GM21576 (cell line): ENCODE data around the gene RALGDS.

Experiments
- ATAC-seq: cut with Tn5 transposase; IDR thresholded peaks from one replicate; pipeline ENCODE4 v1.9.1; 2021; ENCODE audit warnings: mild to moderate bottlenecking, moderate library complexity; ENCODE audit not compliant: unreplicated experiment

RALGDS gene

DNA sequence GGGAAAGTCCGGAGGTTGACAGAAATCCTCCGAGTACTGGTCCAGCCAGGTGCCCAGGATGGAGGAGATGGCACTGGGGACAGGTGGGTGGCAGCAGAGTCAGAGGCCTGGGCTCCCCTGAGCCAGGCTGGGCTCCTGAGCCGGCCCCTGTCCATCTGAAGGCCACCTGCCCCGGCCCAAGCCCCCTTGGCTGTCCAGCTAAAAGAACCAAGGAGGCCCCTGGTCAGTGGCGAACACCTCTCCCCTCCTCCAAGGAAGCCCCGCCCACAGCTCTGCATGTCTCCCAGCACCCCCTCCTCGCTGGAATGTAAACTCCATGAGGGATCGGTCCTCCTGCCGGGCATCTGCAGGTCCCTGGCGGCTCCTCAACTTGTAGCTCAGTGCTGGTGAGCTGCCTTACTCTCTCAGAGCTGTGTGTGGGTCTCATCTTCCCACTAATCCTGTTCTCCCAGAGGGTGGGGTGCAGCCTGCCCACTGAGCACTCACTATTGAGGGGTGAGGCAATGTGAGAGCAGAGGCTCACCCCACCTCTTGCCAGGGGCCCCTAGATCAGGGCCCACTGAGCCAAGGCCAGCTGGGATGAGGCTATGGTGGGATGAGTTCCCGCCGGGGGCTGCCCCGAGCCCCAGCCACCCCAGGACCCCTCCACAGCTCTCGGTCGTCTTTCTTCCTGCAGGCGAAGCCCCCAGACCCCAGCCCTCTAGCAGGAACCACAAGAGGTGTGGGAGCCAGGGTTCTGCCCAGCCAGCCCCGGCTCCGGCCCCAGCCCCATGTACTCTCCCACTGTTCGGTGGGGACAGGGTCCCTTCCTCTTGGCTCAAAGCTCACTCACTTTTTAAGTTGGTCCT is 12.0 kb downstream of the RALGDS start:
- ATAC-seq: no peak

GRCh38 chr9:133107961-133108793 is 12.9 kb downstream of the RALGDS start:
- ATAC-seq: no peak

GRCh38 chr9:133107245-133107722 is 13.8 kb downstream of the RALGDS start:
- ATAC-seq: no peak

- no peak for ATAC-seq
These were observed 14.4 kb downstream of the RALGDS start for GRCh38 chr9:133106511-133107244.

- ATAC-seq: no peak
These were observed 15.6 kb downstream of the RALGDS start for GRCh38 chr9:133105461-133105770.

DNA sequence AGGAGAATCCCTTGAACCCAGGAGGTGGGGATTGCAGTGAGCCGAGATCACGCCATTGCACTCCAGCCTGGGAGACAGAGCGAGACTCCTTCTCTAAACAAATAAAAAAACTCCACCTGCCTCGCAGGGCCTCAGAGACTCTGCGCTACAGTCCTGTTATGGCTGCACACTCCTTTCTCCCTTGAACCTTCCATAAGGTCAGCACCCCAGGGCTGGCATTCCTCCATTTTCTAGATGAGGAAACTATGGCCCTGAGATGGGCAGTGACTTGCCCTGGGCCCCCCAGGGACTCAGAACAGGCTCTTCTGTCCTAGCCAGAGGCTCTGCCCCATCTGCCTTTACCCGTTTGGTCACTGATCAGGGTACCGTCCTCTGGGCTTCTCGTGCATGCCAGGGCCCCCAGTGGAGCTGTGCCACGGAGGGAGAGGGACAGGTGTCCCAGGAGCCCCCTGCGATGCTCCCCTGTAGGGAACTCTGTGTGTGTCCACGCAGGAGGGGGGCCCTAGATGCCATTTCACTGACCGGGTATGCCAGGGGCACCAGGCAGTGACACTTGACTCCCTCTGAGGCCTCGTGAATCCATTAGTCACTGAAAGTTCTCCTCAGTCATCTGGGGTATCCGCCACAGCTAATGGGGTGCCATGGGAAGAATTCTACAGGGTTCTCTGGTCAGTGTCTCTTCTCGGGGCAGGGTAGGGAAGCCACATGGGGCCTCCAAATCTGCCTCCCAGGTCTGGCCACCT is 16.2 kb downstream of the RALGDS start:
- no peak for ATAC-seq

GRCh38 chr9:133103987-133104505 is 17.0 kb downstream of the RALGDS start:
- no peak for ATAC-seq

DNA sequence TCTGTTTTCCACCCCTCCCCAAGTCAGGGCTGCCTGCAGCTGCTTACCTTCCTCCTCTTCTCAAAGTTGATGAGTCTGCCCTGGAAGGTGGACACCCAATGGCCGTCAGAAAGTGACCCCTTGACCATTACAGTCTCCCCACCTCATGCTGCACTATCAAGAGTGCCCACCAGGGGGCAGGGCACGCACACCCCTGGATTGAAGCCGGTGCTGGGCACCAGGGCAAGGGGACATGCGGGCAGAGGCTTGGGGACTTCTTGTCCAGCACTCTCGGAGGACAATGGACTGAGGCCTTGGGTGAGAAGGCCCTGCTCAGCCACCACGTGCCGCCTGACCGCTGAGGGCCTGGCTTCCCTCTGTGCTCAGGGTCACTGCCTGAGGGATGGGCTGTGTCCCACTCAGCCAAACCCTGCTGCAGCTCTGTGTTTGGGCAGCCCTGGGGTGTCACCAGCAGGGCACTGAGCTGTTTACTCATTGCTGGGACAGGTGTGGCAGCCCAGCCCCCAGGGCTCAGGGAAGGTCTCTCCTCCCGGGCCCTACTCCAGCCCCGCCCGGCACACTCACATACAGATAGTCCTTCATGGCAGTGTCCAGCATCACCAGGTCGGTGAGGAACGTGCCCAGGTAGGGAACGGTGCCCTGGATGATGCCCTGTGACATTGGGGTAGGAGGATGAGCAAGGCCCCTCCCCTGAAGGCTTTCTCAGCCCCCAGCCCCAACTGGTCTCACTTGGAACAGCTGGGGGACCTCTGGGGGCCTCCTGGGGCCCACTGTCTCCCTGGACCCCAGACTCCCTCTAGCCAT is 17.7 kb downstream of the RALGDS start:
- no peak for ATAC-seq

DNA sequence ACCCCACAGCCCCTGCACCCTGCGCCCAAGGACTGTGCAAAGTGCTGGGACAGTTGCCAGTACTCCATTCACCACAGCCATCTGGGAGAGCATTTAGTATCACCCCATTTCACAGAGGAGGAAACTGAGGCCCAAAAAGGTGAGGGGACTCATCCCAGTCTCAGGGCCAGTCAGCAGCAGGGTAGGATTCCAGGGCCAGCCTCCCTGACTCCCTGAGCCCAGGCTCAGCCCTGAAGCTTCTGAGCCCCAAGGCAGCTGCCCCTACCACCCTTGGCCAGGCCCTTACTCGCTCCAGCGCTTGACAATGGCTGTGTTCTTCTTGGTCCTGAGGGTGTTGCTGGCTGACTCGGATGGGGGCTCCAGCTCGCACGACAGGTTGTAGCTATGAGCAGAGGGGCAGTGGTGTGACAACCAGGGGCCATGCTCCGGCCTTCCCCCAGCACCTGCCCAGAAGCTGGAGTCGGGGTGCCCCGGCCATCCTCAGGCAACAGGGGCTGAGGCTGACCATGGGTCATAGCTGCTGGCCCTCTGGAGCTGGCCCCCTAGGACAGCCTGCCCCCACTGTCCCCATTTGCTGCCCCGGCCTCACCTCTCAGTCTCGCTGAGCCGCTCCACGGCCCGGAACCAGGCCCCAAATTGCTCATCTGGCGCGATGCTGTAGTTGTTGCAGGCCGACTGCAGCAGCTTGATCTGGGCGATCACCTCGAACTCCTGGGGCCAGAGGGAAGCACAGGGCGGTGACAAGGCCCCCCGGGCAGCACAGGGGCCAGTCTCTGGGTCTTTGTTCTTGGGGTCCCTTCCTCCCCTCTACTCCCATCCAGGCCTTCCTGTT is 18.6 kb downstream of the RALGDS start:
- no peak for ATAC-seq

GRCh38 chr9:133101356-133102189 is 19.5 kb downstream of the RALGDS start:
- no peak for ATAC-seq

GRCh38 chr9:133100506-133101355 is 20.3 kb downstream of the RALGDS start:
- no peak for ATAC-seq

DNA sequence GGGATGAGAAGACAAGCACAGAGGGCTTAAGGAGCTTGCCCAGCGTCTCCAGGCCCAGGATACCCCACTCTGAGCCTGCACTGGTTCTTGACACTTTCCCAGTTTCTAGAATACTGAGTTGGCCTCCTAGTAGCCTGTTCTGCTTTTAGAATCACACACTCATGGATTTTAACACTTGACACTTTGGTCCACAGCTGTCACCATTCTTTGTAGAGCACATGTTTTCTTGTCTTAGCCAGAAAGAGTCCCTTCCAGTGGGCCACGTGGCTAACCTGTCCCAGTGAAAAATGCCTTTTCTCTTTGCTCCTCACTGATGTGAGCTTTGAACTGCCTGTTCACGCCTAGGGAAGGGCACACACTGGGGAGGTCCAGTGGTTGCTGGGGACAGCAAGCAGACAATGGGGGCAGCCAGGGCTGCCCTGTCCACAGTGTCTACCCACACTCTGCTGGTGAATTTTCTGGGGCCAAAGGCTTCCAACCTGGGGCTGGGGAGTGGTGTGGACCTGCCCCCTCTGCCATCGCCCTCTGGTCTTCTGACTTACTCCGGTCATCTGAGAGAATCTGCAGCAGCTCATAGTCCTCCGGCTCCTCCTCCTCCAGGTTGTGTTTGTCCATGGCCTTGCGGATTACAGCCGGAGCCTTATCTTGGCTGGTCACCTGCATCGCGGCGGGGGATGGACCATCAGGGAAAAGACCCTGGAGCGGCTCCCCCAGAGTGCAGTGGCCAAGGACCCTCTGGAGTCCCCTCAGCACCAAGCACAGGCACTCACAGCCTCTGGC is 21.1 kb downstream of the RALGDS start:
- no peak for ATAC-seq

- no peak for ATAC-seq
These were observed 22.2 kb downstream of the RALGDS start for GRCh38 chr9:133098871-133099270.

GRCh38 chr9:133098104-133098754 is 22.8 kb downstream of the RALGDS start:
- no peak for ATAC-seq

- no peak for ATAC-seq
These were observed 26.1 kb downstream of the RALGDS start for GRCh38 chr9:133094842-133095393.
